Neural progenitor cell (in vitro differentiated cells): Measurements from ENCODE around the gene PPP1R27. TPM values are rescaled to one million over a fixed set of nuclear protein-coding genes. Genes with fewer than 3 reads are reported as not detected.
"Not testable (repeated sequence)": the region's sequence is repeated elsewhere in the genome, so short reads cannot be mapped to it uniquely, and the experiment has no call there.

Experiments used
- DNase-seq: peaks from one replicate; pipeline ENCODE4 v3.0.0-alpha.2; 2016; ENCODE audit warnings: low spot score
- H2AFZ ChIP-seq: fragments of 200-600 bp; sonication (generic); replicated peaks from 2 replicates; pipeline ENCODE4 v1.6.1; 2016; ENCODE audit warnings: antibody characterized with exemption
- H3F3A ChIP-seq: fragments of 200-600 bp; sonication (generic); 2 replicates; pipeline ENCODE4 v1.6.1; 2016; ENCODE audit warnings: antibody characterized with exemption, low read depth
- H3K27ac ChIP-seq: fragments of 200-600 bp; sonication (generic); 2 replicates; pipeline ENCODE4 v1.5.1; 2016; ENCODE audit warnings: mild to moderate bottlenecking
- H3K27me3 ChIP-seq: fragments of 200-600 bp; sonication (generic); 2 replicates; pipeline ENCODE4 v1.6.1; 2016; ENCODE audit warnings: mild to moderate bottlenecking, moderate library complexity
- H3K36me3 ChIP-seq: fragments of 200-600 bp; sonication (generic); 2 replicates; pipeline ENCODE4 v1.5.1; 2016
- H3K4me1 ChIP-seq: fragments of 200-600 bp; sonication (generic); 2 replicates; pipeline ENCODE4 v1.6.1; 2016; ENCODE audit warnings: mixed run types
- H3K4me2 ChIP-seq: fragments of 200-600 bp; sonication (generic); 2 replicates; pipeline ENCODE4 v1.6.1; 2016
- H3K4me3 ChIP-seq: fragments of 200-600 bp; sonication (generic); 2 replicates; pipeline ENCODE4 v1.5.1; 2016
- H3K79me2 ChIP-seq: fragments of 200-600 bp; sonication (generic); 2 replicates; pipeline ENCODE4 v1.6.1; 2016; ENCODE audit warnings: low read depth
- H3K9ac ChIP-seq: fragments of 200-600 bp; sonication (generic); 2 replicates; pipeline ENCODE4 v1.6.1; 2016
- H3K9me3 ChIP-seq: fragments of 200-600 bp; sonication (generic); 2 replicates; pipeline ENCODE4 v1.5.1; 2016; ENCODE audit warnings: low read depth
- H4K20me1 ChIP-seq: fragments of 200-600 bp; sonication (generic); 2 replicates; pipeline ENCODE4 v1.6.1; 2016; ENCODE audit warnings: low read depth
- H3K27ac Mint-ChIP-seq: 3 replicates; pipeline ENCODE4 v1.8.0; 2021; ENCODE audit warnings: mixed read lengths
- H3K27me3 Mint-ChIP-seq: 2 replicates; pipeline ENCODE4 v1.8.0; 2022; ENCODE audit warnings: low read depth, mild to moderate bottlenecking, inconsistent platforms, moderate library complexity, mixed read lengths; ENCODE audit not compliant: insufficient read depth
- H3K36me3 Mint-ChIP-seq: 3 replicates; pipeline ENCODE4 v1.8.0; 2021; ENCODE audit warnings: mixed read lengths
- H3K4me1 Mint-ChIP-seq: 3 replicates; pipeline ENCODE4 v1.8.0; 2021; ENCODE audit warnings: mixed read lengths
- H3K4me3 Mint-ChIP-seq: 3 replicates; pipeline ENCODE4 v1.8.0; 2021; ENCODE audit warnings: mild to moderate bottlenecking, moderate library complexity, mixed read lengths
- H3K9me3 Mint-ChIP-seq: 3 replicates; pipeline ENCODE4 v1.8.0; 2020; ENCODE audit warnings: mixed read lengths
- CTCF ChIP-seq: fragments of 200-600 bp; sonication (generic); IDR thresholded peaks from 2 replicates; pipeline ENCODE4 v1.5.1; 2017; ENCODE audit warnings: antibody characterized with exemption, mild to moderate bottlenecking
- EZH2 ChIP-seq: fragments of 200-600 bp; sonication (generic); IDR thresholded peaks from 2 replicates; pipeline ENCODE4 v1.6.1; 2017; ENCODE audit warnings: antibody characterized with exemption, mild to moderate bottlenecking, moderate library complexity
- EZH2phosphoT487 ChIP-seq: fragments of 200-600 bp; sonication (generic); IDR thresholded peaks from 2 replicates; pipeline ENCODE4 v1.6.1; 2017; ENCODE audit warnings: antibody characterized with exemption
- total RNA-seq: library from RNA; depleted of rRNA; stranded (reverse); fragments of >200 nt; gene quantifications from 2 replicates; pipeline ENCODE4 v1.2.3, GENCODE V29; 2015; ENCODE audit warnings: low replicate concordance

Gene PPP1R27
- total RNA-seq, 1 donor from 2014 or later: not detected

GRCh38 chr17:81840826-81841778 lies 6.3 kb upstream of the PPP1R27 start:
- DNase-seq: peak; percentile 51
- no peaks in the 10 kb centered on the region for H3K79me2 ChIP-seq
- TF ChIP-seq CTCF (no peak), EZH2 (no peak), EZH2phosphoT487 (no peak)
- Mint-ChIP-seq H3K4me3 (no peak overlapping the region), H3K9me3 (no peaks in the 10 kb centered on the region), H3K4me1 (no peaks in the 10 kb centered on the region), H3K36me3 (peaks cover 3% of the 10 kb centered on the region), H3K27ac (no peak overlapping the region), H3K27me3 (peaks cover 7% of the 10 kb centered on the region)
- H3K4me3 ChIP-seq: no peak overlapping the region
- no peaks in the 10 kb centered on the region for H3K27me3 ChIP-seq
- H3K9me3 ChIP-seq: no peaks in the 10 kb centered on the region
- no peak overlapping the region for H2AFZ ChIP-seq
- H3F3A ChIP-seq: peaks cover 11% of the 10 kb centered on the region
- no peaks in the 10 kb centered on the region for H3K36me3 ChIP-seq
- no peaks in the 10 kb centered on the region for H3K4me1 ChIP-seq
- H3K9ac ChIP-seq: no peak overlapping the region
- H4K20me1 ChIP-seq: no peaks in the 10 kb centered on the region
- H3K4me2 ChIP-seq: no peak overlapping the region
- peak overlapping the region; percentile 67 for H3K27ac ChIP-seq

GRCh38 chr17:81840059-81840458 lies 5.2 kb upstream of the PPP1R27 start:
- not testable (repeated sequence) for H3K27ac ChIP-seq, H3K9ac ChIP-seq, H3K4me1 ChIP-seq, DNase-seq, H3K4me3 ChIP-seq, H3K27me3 ChIP-seq, H3K36me3 ChIP-seq, H3K79me2 ChIP-seq, H2AFZ ChIP-seq, H3K36me3 Mint-ChIP-seq, H3K9me3 ChIP-seq, H3K4me1 Mint-ChIP-seq, H3K27me3 Mint-ChIP-seq, H3K27ac Mint-ChIP-seq, H3K4me3 Mint-ChIP-seq, H4K20me1 ChIP-seq, H3K4me2 ChIP-seq, H3K9me3 Mint-ChIP-seq
- H3F3A ChIP-seq: peaks cover 11% of the 10 kb centered on the region

- no peak overlapping the region for H3K27ac ChIP-seq
- no peaks in the 10 kb centered on the region for H4K20me1 ChIP-seq
- H3F3A ChIP-seq: peaks cover 11% of the 10 kb centered on the region
- no peak overlapping the region for H3K9ac ChIP-seq
- Mint-ChIP-seq H3K27ac (no peak overlapping the region), H3K4me1 (no peaks in the 10 kb centered on the region), H3K4me3 (no peak overlapping the region), H3K36me3 (peaks cover 3% of the 10 kb centered on the region), H3K9me3 (no peaks in the 10 kb centered on the region), H3K27me3 (peaks cover 7% of the 10 kb centered on the region)
- H3K4me1 ChIP-seq: no peaks in the 10 kb centered on the region
- H3K27me3 ChIP-seq: no peaks in the 10 kb centered on the region
- H2AFZ ChIP-seq: no peak overlapping the region
- no peak overlapping the region for H3K4me2 ChIP-seq
- no peak overlapping the region for H3K4me3 ChIP-seq
- DNase-seq: no peak
- no peaks in the 10 kb centered on the region for H3K9me3 ChIP-seq
- H3K36me3 ChIP-seq: no peaks in the 10 kb centered on the region
- peaks cover 8% of the 10 kb centered on the region for H3K79me2 ChIP-seq
- TF ChIP-seq EZH2phosphoT487 (no peak), EZH2 (no peak), CTCF (no peak)
These were observed 4.5 kb upstream of the PPP1R27 start for GRCh38 chr17:81839301-81839700.

- Histone ChIP-seq H3K9me3 (no peaks in the 10 kb centered on the region), H3F3A (peaks cover 11% of the 10 kb centered on the region), H3K4me1 (peaks cover 5% of the 10 kb centered on the region), H4K20me1 (no peaks in the 10 kb centered on the region), H3K27ac (no peak overlapping the region), H3K27me3 (no peaks in the 10 kb centered on the region), H3K9ac (no peak overlapping the region), H3K36me3 (no peaks in the 10 kb centered on the region), H3K79me2 (peaks cover 13% of the 10 kb centered on the region), H2AFZ (no peak overlapping the region), H3K4me2 (no peak overlapping the region), H3K4me3 (no peak overlapping the region)
- no peak for TF ChIP-seq CTCF
- no peak for TF ChIP-seq EZH2
- no peak for TF ChIP-seq EZH2phosphoT487
- no peak for DNase-seq
- Mint-ChIP-seq H3K27ac (no peak overlapping the region), H3K36me3 (peaks cover 3% of the 10 kb centered on the region), H3K4me3 (no peak overlapping the region), H3K4me1 (peaks cover under 1% of the 10 kb centered on the region), H3K27me3 (peaks cover 7% of the 10 kb centered on the region), H3K9me3 (no peaks in the 10 kb centered on the region)
These were observed 4.0 kb upstream of the PPP1R27 start for GRCh38 chr17:81838753-81839255.
